HCT116 (cell line): ENCODE data around the gene GPS2. TPM values are rescaled to one million over a fixed set of nuclear protein-coding genes. Genes with fewer than 3 reads are reported as not detected.

Experiments used
- ATAC-seq: fragments of 200-7000 bp; cut with Tn5 transposase; 2 replicates; pipeline ENCODE4 v1.9.1; 2020; ENCODE audit warnings: mild to moderate bottlenecking, moderate library complexity
- BruUV-seq: library from RNA; stranded (reverse); fragments of 400-500 nt; replicated peaks from 2 replicates; lab custom pipeline; 2021; lab: Mats Ljungman, UMichigan
- CTCF ChIA-PET: fragments of 300-600 bp; sonication (Branson Sonifier 250); formaldehyde crosslinking; loops from one replicate; lab custom pipeline; 2021; ENCODE audit warnings: antibody characterized with exemption; lab: Charles Lee
- POLR2A ChIA-PET: fragments of 300-600, 350-600 bp; sonication (Branson Sonifier 250); formaldehyde crosslinking; loops from one replicate; lab custom pipeline; 2021; ENCODE audit warnings: antibody characterized with exemption; lab: Charles Lee
- RAD21 ChIA-PET, 2 experiments: fragments of 300-600 bp; sonication (Branson Sonifier 250); formaldehyde crosslinking; loops; one replicate each; lab custom pipeline; 2023; ENCODE audit warnings: low total read pairs in 2 of 2; ENCODE audit not compliant: uncharacterized antibody in 2 of 2, unreplicated experiment in 2 of 2, low non-redundant PET in 1 of 2; lab: Charles Lee
- DNase-seq: peaks from one replicate; pipeline ENCODE4 v3.0.0-alpha.2; 2010; ENCODE audit warnings: low read depth, low spot score
- H2AFZ ChIP-seq: fragments of 200-600 bp; shearing (Covaris generic), sonication (generic); 2 replicates; pipeline ENCODE4 v1.6.1; 2017; ENCODE audit warnings: low read depth, mixed run types, mixed read lengths, antibody characterized with exemption, low read length; ENCODE audit not compliant: poor library complexity, severe bottlenecking
- H3K27ac ChIP-seq: 2 replicates; pipeline ENCODE4 v1.5.1; 2012; ENCODE audit warnings: low read depth, low read length
- H3K27me3 ChIP-seq: fragments of 200-600 bp; sonication (generic); 2 replicates; pipeline ENCODE4 v1.6.1; 2016; ENCODE audit warnings: mixed run types, low read length, mixed read lengths; ENCODE audit not compliant: insufficient read depth
- H3K36me3 ChIP-seq, 2 experiments: fragments of 200-500 bp in 1 of 2; fragments of 200-600 bp in 1 of 2; sonication (Bioruptor generic) in 1 of 2; sonication (generic) in 1 of 2; 2 replicates each; pipeline versions ENCODE4 v1.5.1 to v1.6.1; 2014 to 2016; ENCODE audit warnings: low read length in 2 of 2, inconsistent platforms in 1 of 2, mixed read lengths in 1 of 2, mixed run types in 1 of 2; ENCODE audit not compliant: insufficient read depth in 2 of 2, control insufficient read depth in 1 of 2
- H3K4me1 ChIP-seq, 2 experiments: fragments of 200-600 bp in 1 of 2; sonication (generic) in 1 of 2; 2 replicates each; pipeline versions ENCODE4 v1.5.1 to v1.6.1; 2012 to 2017; ENCODE audit warnings: low read length in 2 of 2, inconsistent platforms in 1 of 2, mild to moderate bottlenecking in 1 of 2, mixed read lengths in 1 of 2, mixed run types in 1 of 2, moderate library complexity in 1 of 2; ENCODE audit not compliant: insufficient read depth in 2 of 2, control insufficient read depth in 1 of 2
- H3K4me2 ChIP-seq: fragments of 200-600 bp; sonication (generic); 2 replicates; pipeline ENCODE4 v1.6.1; 2017; ENCODE audit warnings: mixed run types, low read length, mixed read lengths
- H3K4me3 ChIP-seq, 2 experiments: fragments of 200-600 bp in 1 of 2; sonication (generic) in 1 of 2; replicated peaks in 1 of 2; 2 replicates each; pipeline ENCODE4 v1.5.1; 2011 to 2016; ENCODE audit warnings: low read length in 2 of 2, control low read depth in 1 of 2, low read depth in 1 of 2, mild to moderate bottlenecking in 1 of 2, mixed read lengths in 1 of 2, mixed run types in 1 of 2
- H3K79me2 ChIP-seq: fragments of 200-600 bp; sonication (generic); 2 replicates; pipeline ENCODE4 v1.6.1; 2017; ENCODE audit warnings: mild to moderate bottlenecking, mixed run types, low read length, moderate library complexity, mixed read lengths; ENCODE audit not compliant: insufficient read depth
- H3K9ac ChIP-seq: fragments of 200-600 bp; sonication (generic); 2 replicates; pipeline ENCODE4 v1.6.1; 2016; ENCODE audit warnings: low read length, mixed read lengths
- H3K9me2 ChIP-seq: fragments of 200-600 bp; sonication (generic), shearing (Covaris generic); 2 replicates; pipeline ENCODE4 v1.6.1; 2017; ENCODE audit warnings: mixed run types, mild to moderate bottlenecking, moderate library complexity; ENCODE audit not compliant: insufficient read depth
- H3K9me3 ChIP-seq, 2 experiments: fragments of 200-500 bp in 1 of 2; fragments of 200-600 bp in 1 of 2; sonication (Bioruptor generic) in 1 of 2; sonication (generic) in 1 of 2; 2 replicates each; pipeline ENCODE4 v1.6.1; 2014 to 2017; ENCODE audit warnings: low read length in 2 of 2, mixed read lengths in 2 of 2, inconsistent platforms in 1 of 2, low read depth in 1 of 2, mild to moderate bottlenecking in 1 of 2, mixed run types in 1 of 2, moderate library complexity in 1 of 2; ENCODE audit not compliant: control insufficient read depth in 1 of 2, insufficient read depth in 1 of 2
- H4K20me1 ChIP-seq: fragments of 200-600 bp; sonication (generic), shearing (Covaris generic); 2 replicates; pipeline ENCODE4 v1.6.1; 2017; ENCODE audit warnings: mixed run types, mild to moderate bottlenecking, moderate library complexity; ENCODE audit not compliant: insufficient read depth
- ATF3 ChIP-seq: IDR thresholded peaks from 2 replicates; pipeline ENCODE4 v1.6.1; 2012
- CBX3 ChIP-seq: IDR thresholded peaks from 2 replicates; pipeline ENCODE4 v1.6.1; 2012; ENCODE audit warnings: low read depth
- CEBPB ChIP-seq: IDR thresholded peaks from 2 replicates; pipeline ENCODE4 v1.6.1; 2012; ENCODE audit warnings: low read depth
- EGR1 ChIP-seq: IDR thresholded peaks from 2 replicates; pipeline ENCODE4 v1.6.1; 2012; ENCODE audit warnings: low read depth
- ELF1 ChIP-seq: IDR thresholded peaks from 2 replicates; pipeline ENCODE4 v1.6.1; 2012; ENCODE audit warnings: low read depth, borderline replicate concordance
- EZH2 ChIP-seq: fragments of 200-600 bp; sonication (generic); IDR thresholded peaks from 2 replicates; pipeline ENCODE4 v1.6.1; 2017; ENCODE audit warnings: antibody characterized with exemption, mixed run types
- EZH2phosphoT487 ChIP-seq: fragments of 200-600 bp; IDR thresholded peaks from 2 replicates; pipeline ENCODE4 v1.6.1; 2018; ENCODE audit warnings: antibody characterized with exemption, borderline replicate concordance
- FOSL1 ChIP-seq: IDR thresholded peaks from 2 replicates; pipeline ENCODE4 v1.6.1; 2012; ENCODE audit warnings: low read depth
- JUND ChIP-seq: IDR thresholded peaks from 2 replicates; pipeline ENCODE4 v1.6.1; 2012
- MAX ChIP-seq: IDR thresholded peaks from 2 replicates; pipeline ENCODE4 v1.6.1; 2012
- POLR2A ChIP-seq: IDR thresholded peaks from 2 replicates; pipeline ENCODE4 v1.7.0; 2011; ENCODE audit warnings: borderline replicate concordance; ENCODE audit not compliant: insufficient read depth, insufficient read length; ENCODE audit errors: extremely low read depth
- POLR2AphosphoS5 ChIP-seq: IDR thresholded peaks from 2 replicates; pipeline ENCODE4 v1.6.1; 2011; ENCODE audit warnings: mild to moderate bottlenecking, low read depth, low read length, moderate library complexity
- RAD21 ChIP-seq: IDR thresholded peaks from 2 replicates; pipeline ENCODE4 v1.6.1; 2012; ENCODE audit warnings: low read depth, mild to moderate bottlenecking
- REST ChIP-seq: IDR thresholded peaks from 2 replicates; pipeline ENCODE4 v1.6.1; 2012; ENCODE audit warnings: low read depth
- SP1 ChIP-seq: IDR thresholded peaks from 2 replicates; pipeline ENCODE4 v1.6.1; 2012; ENCODE audit warnings: low read depth
- SRF ChIP-seq: IDR thresholded peaks from 2 replicates; pipeline ENCODE4 v1.6.1; 2012; ENCODE audit warnings: low read depth
- TCF7L2 ChIP-seq: IDR thresholded peaks from 2 replicates; pipeline ENCODE4 v1.7.0; 2011; ENCODE audit warnings: borderline replicate concordance, inconsistent platforms; ENCODE audit not compliant: insufficient read depth, insufficient read length; ENCODE audit errors: extremely low read depth
- YY1 ChIP-seq: IDR thresholded peaks from 2 replicates; pipeline ENCODE4 v1.6.1; 2011; ENCODE audit warnings: low read length, low read depth, moderate library complexity, mild to moderate bottlenecking; ENCODE audit not compliant: insufficient replicate concordance; ENCODE audit errors: extremely low read depth
- ZBTB33 ChIP-seq: IDR thresholded peaks from 2 replicates; pipeline ENCODE4 v1.6.1; 2011; ENCODE audit warnings: mild to moderate bottlenecking, low read length, moderate library complexity; ENCODE audit not compliant: insufficient replicate concordance; ENCODE audit errors: extremely low read depth
- ZFX ChIP-seq: fragments of 450-650 bp; IDR thresholded peaks from 2 replicates; pipeline ENCODE4 v1.6.1; 2017
- ZNF274 ChIP-seq: fragments of 200-500 bp; sonication (Bioruptor generic); IDR thresholded peaks from 2 replicates; pipeline ENCODE4 v1.6.1; 2014; ENCODE audit warnings: mild to moderate bottlenecking, low read depth, low read length, inconsistent platforms
- intact Hi-C: fragments of 100-400 bp; cut with micrococcal nuclease; formaldehyde crosslinking; loops from 2 replicates; pipeline ENCODE4 v1.10.0; 2022
- total RNA-seq: library from RNA; stranded (reverse); gene quantifications from one replicate; pipeline ENCODE4 v1.2.1, GENCODE V29; 2021; ENCODE audit not compliant: unreplicated experiment

The GPS2 gene
- total RNA-seq, 1 experiment from 2014 or later = 61.3 TPM

GRCh38 chr17:7281074-7281952, 33.8 kb downstream of the GPS2 start, which contains the start of gene SLC2A4:
Gene SLC2A4, plus strand, starts transcription at chr17:7281718. Its CDS starts 217 bp downstream, at chr17:7281935.
- H3K4me3 ChIP-seq = peak within 1 kb of the TSS; percentile 50 to 65
- H4K20me1 ChIP-seq = no peaks in the 10 kb centered on the region
- H2AFZ ChIP-seq = peak within 1 kb of the TSS; percentile 76
- BruUV-seq = TSS peak; percentile 52
- CTCF ChIA-PET = interaction anchor here (0.6 to 2.0 kb wide), 14 partner anchors 11 to 279 kb away, joined by 3 to 38 read pairs (median 4); partner anchors contain the start of gene NEURL4
- H3K27me3 ChIP-seq = no peaks in the 10 kb centered on the region
- H3K9me2 ChIP-seq = no peaks in the 10 kb centered on the region
- RAD21 ChIA-PET = interaction anchor here (0.7 to 1.5 kb wide), 4 partner anchors 15 to 156 kb away, joined by 3 to 17 read pairs (median 8); no protein-coding TSS in a partner anchor
- H3K36me3 ChIP-seq = no peaks in the 10 kb centered on the region
- H3K9ac ChIP-seq = peak within 1 kb of the TSS; percentile 93
- intact Hi-C loops = loop anchor here (2.0 kb wide), 1 partner anchor 19 kb away; the partner anchor contains the start of gene CLDN7
- DNase-seq = peak; percentile 95
- POLR2A ChIA-PET = interaction anchor here (0.7 to 1.8 kb wide), 10 partner anchors 15 to 298 kb away, joined by 3 to 8 read pairs (median 4); partner anchors contain the start of genes CD68, NEURL4 and TMEM102
- peak within 1 kb of the TSS; percentile 73 for H3K27ac ChIP-seq
- no peaks in the 10 kb centered on the region for H3K9me3 ChIP-seq
- peak within 1 kb of the TSS; percentile 98 for H3K4me2 ChIP-seq
- H3K4me1 ChIP-seq = peaks cover 13 to 34% of the 10 kb centered on the region in 2 experiments
- H3K79me2 ChIP-seq = no peaks in the 10 kb centered on the region
- peak; percentile 81 for ATAC-seq
- TF ChIP-seq MAX (peak; percentile 96), POLR2AphosphoS5 (0 out of 2 replicates have a peak, but pooled peaks have one; percentile 22), EGR1 (peak; percentile 85), REST (no peak), FOSL1 (no peak), SP1 (peak; percentile 67), JUND (no peak), CBX3 (no peak), ELF1 (no peak), POLR2A (no peak), ATF3 (no peak), SRF (no peak), YY1 (no peak), TCF7L2 (peak; percentile 93), ZBTB33 (no peak), ZNF274 (no peak), RAD21 (no peak), EZH2phosphoT487 (no peak), ZFX (no peak), EZH2 (no peak), CEBPB (no peak)
